ENCODE measurements around the gene RAPGEF5.

DNA sequence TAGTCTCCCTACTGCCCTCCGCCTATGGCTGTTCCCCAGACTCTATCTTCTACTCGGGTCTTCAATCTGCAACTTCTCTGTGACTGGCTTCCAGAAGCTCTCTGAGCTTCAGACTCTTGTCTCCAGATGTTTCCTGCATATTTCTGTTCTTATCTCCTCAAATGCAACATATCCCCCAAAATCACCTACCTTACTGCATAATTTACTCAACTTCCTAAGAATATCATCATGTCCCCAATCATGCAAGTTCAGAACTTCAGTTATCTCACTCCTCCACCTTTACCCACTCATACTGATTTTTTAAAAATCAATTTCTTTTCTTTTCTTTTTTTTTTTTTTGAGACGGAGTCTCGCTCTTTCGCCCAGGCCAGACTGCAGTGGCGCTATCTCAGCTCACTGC, 68.8 kb downstream of the RAPGEF5 start:
- TF ChIP-seq, protein P1, sequence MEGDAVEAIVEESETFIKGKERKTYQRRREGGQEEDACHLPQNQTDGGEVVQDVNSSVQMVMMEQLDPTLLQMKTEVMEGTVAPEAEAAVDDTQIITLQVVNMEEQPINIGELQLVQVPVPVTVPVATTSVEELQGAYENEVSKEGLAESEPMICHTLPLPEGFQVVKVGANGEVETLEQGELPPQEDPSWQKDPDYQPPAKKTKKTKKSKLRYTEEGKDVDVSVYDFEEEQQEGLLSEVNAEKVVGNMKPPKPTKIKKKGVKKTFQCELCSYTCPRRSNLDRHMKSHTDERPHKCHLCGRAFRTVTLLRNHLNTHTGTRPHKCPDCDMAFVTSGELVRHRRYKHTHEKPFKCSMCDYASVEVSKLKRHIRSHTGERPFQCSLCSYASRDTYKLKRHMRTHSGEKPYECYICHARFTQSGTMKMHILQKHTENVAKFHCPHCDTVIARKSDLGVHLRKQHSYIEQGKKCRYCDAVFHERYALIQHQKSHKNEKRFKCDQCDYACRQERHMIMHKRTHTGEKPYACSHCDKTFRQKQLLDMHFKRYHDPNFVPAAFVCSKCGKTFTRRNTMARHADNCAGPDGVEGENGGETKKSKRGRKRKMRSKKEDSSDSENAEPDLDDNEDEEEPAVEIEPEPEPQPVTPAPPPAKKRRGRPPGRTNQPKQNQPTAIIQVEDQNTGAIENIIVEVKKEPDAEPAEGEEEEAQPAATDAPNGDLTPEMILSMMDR (conservative IDR thresholded peaks at IDR 0.05), result no peak
- no peak for TF ChIP-seq EZH2 (IDR thresholded peaks at IDR 0.05; ENCODE audit: low read depth)
